ENCODE results near the gene QDPR. TPM values are rescaled to one million over a fixed set of nuclear protein-coding genes. Genes with fewer than 3 reads are reported as not detected.

Gene QDPR
- polyA plus RNA-seq, 10 donors, result 54.5 to 109 (median 90.2) TPM

GRCh38 chr4:17531538-17532285 is 19.8 kb upstream of the QDPR start:
- DNase-seq, result no peak

- no peak for DNase-seq
Measured at GRCh38 chr4:17528551-17529165, 16.8 kb upstream of the QDPR start.

- DNase-seq, result no peak
Measured at GRCh38 chr4:17526695-17527477, 15.0 kb upstream of the QDPR start.

- DNase-seq, result no peak
Measured at GRCh38 chr4:17523662-17524061, 11.8 kb upstream of the QDPR start.

- no peak for DNase-seq
Measured at GRCh38 chr4:17521595-17521994, 9.7 kb upstream of the QDPR start.

GRCh38 chr4:17517664-17518063 is 5.8 kb upstream of the QDPR start:
- no peak for DNase-seq

- DNase-seq, result no peak
Measured at GRCh38 chr4:17516980-17517379, 5.1 kb upstream of the QDPR start.

- DNase-seq, result no peak
Measured at GRCh38 chr4:17515445-17516407, 3.8 kb upstream of the QDPR start.

- no peak for DNase-seq
Measured at GRCh38 chr4:17514865-17515264, 3.0 kb upstream of the QDPR start, which contains the start of gene CLRN2. TSS of gene CLRN2 (plus strand) at chr4:17515165. CDS start at chr4:17515267, 102 bp downstream.

- DNase-seq, result no peak
Measured at GRCh38 chr4:17512973-17513665, 1.2 kb upstream of the QDPR start.

- DNase-seq, result peak; percentile 29 to 74 (median 42)
Measured at GRCh38 chr4:17511509-17511949, 361 bp downstream of the QDPR start.

- peak in 2 of 3 donors; percentile 22 to 55 for DNase-seq
Measured at GRCh38 chr4:17511051-17511450, 839 bp downstream of the QDPR start.

GRCh38 chr4:17510582-17510981 is 1.3 kb downstream of the QDPR start:
- DNase-seq, result no peak

GRCh38 chr4:17504081-17504480 is 7.8 kb downstream of the QDPR start:
- DNase-seq, result no peak

- DNase-seq, result no peak
Measured at GRCh38 chr4:17502756-17503155, 9.1 kb downstream of the QDPR start.

- no peak for DNase-seq
Measured at GRCh38 chr4:17500574-17500973, 11.3 kb downstream of the QDPR start.

GRCh38 chr4:17497890-17498523 is 13.9 kb downstream of the QDPR start:
- no peak for DNase-seq

- DNase-seq, result peak in 1 of 3 donors; percentile 45
Measured at GRCh38 chr4:17494258-17495190, 17.4 kb downstream of the QDPR start.

GRCh38 chr4:17493619-17494018 is 18.3 kb downstream of the QDPR start:
- no peak for DNase-seq

All from muscle of back (tissue), 11 donors.